ENCODE measurements around the gene KATNA1. TPM values are rescaled to one million over a fixed set of nuclear protein-coding genes. Genes with fewer than 3 reads are reported as not detected.
A peak's percentile ranks its signal among the peaks of the same experiment; 100 is the strongest.

The KATNA1 gene
- polyA plus RNA-seq, 3 donors = 11.4 to 15.4 (median 14.5) TPM

- no peak for TF ChIP-seq CTCF (IDR thresholded peaks at IDR 0.05)
- H3K27ac Mint-ChIP-seq = peak overlapping the region in 1 of 7 donors; percentile 61
- no peaks in the 10 kb centered on the region for H3K9me3 Mint-ChIP-seq
- Histone ChIP-seq H3K36me3 (replicated peaks in 1 of 2; ENCODE audit: control insufficient read depth in 1 of 2, insufficient read depth in 2 of 2, low read length in 2 of 2) (peaks cover 53 to 93% of the 10 kb centered on the region in 2 donors), H3K9me3 (replicated peaks in 1 of 2; ENCODE audit: control insufficient read depth in 1 of 2, insufficient read depth in 1 of 2, low read length in 2 of 2) (no peaks in the 10 kb centered on the region), H4K20me1 (ENCODE audit: insufficient read depth, low read length) (no peaks in the 10 kb centered on the region), H3K4me1 (ENCODE audit: control insufficient read depth in 1 of 2, insufficient read depth in 2 of 2, low read length in 2 of 2) (no peaks in the 10 kb centered on the region), H3K27ac (ENCODE audit: low read depth in 1 of 2, low read length in 2 of 2) (no peak overlapping the region), H3K4me3 (replicated peaks in 1 of 3; ENCODE audit: low read depth in 2 of 3, low read length in 3 of 3) (no peak overlapping the region), H3K27me3 (ENCODE audit: control insufficient read depth in 2 of 2, insufficient read depth in 2 of 2, low read length in 2 of 2) (no peaks in the 10 kb centered on the region), H3K9ac (ENCODE audit: insufficient read depth, low read length, poor library complexity, severe bottlenecking) (no peak overlapping the region), H3K79me2 (ENCODE audit: insufficient read depth, low read length) (no peaks in the 10 kb centered on the region), H2AFZ (ENCODE audit: insufficient read depth, low read depth, low read length, poor library complexity, severe bottlenecking) (no peak overlapping the region), H3K4me2 (replicated peaks; ENCODE audit: extremely low read depth, low read length, poor library complexity, severe bottlenecking) (no peak overlapping the region)
- no peaks in the 10 kb centered on the region for H3K27me3 Mint-ChIP-seq (ENCODE audit: low read depth in 3 of 3)
- intact Hi-C loops (cut with micrococcal nuclease) = no loop called here
- 100% methylated on average over 3 of the region's 4 CpGs for WGBS (ENCODE audit: insufficient coverage)
- no peak for DNase-seq
- no peaks in the 10 kb centered on the region for H3K4me1 Mint-ChIP-seq
- H3K36me3 Mint-ChIP-seq = peaks cover 60 to 77% of the 10 kb centered on the region in 2 donors
- no peak overlapping the region for H3K4me3 Mint-ChIP-seq
These were observed 48.0 kb downstream of the KATNA1 start for GRCh38 chr6:149600508-149600907.

- Mint-ChIP-seq H3K4me3 (no peak overlapping the region), H3K27ac (no peak overlapping the region), H3K27me3 (ENCODE audit: low read depth in 3 of 3) (no peaks in the 10 kb centered on the region), H3K9me3 (no peaks in the 10 kb centered on the region), H3K4me1 (no peaks in the 10 kb centered on the region), H3K36me3 (peaks cover 53 to 72% of the 10 kb centered on the region in 2 donors)
- no peaks in the 10 kb centered on the region for H3K9me3 ChIP-seq (replicated peaks in 1 of 2; ENCODE audit: control insufficient read depth in 1 of 2, insufficient read depth in 1 of 2, low read length in 2 of 2)
- TF ChIP-seq CTCF (IDR thresholded peaks at IDR 0.05) = no peak
- H2AFZ ChIP-seq (ENCODE audit: insufficient read depth, low read depth, low read length, poor library complexity, severe bottlenecking) = no peak overlapping the region
- no peak overlapping the region for H3K9ac ChIP-seq (ENCODE audit: insufficient read depth, low read length, poor library complexity, severe bottlenecking)
- no peak for DNase-seq
- H3K79me2 ChIP-seq (ENCODE audit: insufficient read depth, low read length) = no peaks in the 10 kb centered on the region
- no peak overlapping the region for H3K27ac ChIP-seq (ENCODE audit: low read depth in 1 of 2, low read length in 2 of 2)
- H3K4me2 ChIP-seq (replicated peaks; ENCODE audit: extremely low read depth, low read length, poor library complexity, severe bottlenecking) = no peak overlapping the region
- intact Hi-C loops (cut with micrococcal nuclease) = no loop called here
- no CpG with 5 or more reads among the region's 1 CpG for WGBS (ENCODE audit: insufficient coverage)
- no peaks in the 10 kb centered on the region for H3K4me1 ChIP-seq (ENCODE audit: control insufficient read depth in 1 of 2, insufficient read depth in 2 of 2, low read length in 2 of 2)
- H3K36me3 ChIP-seq (replicated peaks in 1 of 2; ENCODE audit: control insufficient read depth in 1 of 2, insufficient read depth in 2 of 2, low read length in 2 of 2) = peaks cover 67 to 88% of the 10 kb centered on the region in 2 donors
- no peak overlapping the region for H3K4me3 ChIP-seq (replicated peaks in 1 of 3; ENCODE audit: low read depth in 2 of 3, low read length in 3 of 3)
- H4K20me1 ChIP-seq (ENCODE audit: insufficient read depth, low read length) = no peaks in the 10 kb centered on the region
- no peaks in the 10 kb centered on the region for H3K27me3 ChIP-seq (ENCODE audit: control insufficient read depth in 2 of 2, insufficient read depth in 2 of 2, low read length in 2 of 2)
These were observed 55.1 kb downstream of the KATNA1 start for GRCh38 chr6:149593408-149593807.
